K562 (cell line): ENCODE data around the gene ARF5. TPM values are rescaled to one million over a fixed set of nuclear protein-coding genes. Genes with fewer than 3 reads are reported as not detected.

Source experiments
- ATAC-seq: fragments of 200-7000 bp; cut with Tn5 transposase; 3 replicates; pipeline ENCODE4 v1.9.1; 2020; ENCODE audit warnings: moderate library complexity
- BruUV-seq: library from RNA; stranded (reverse); fragments of 400-500 nt; replicated peaks from 2 replicates; lab custom pipeline; 2021; lab: Mats Ljungman, UMichigan
- CTCF ChIA-PET: fragments of 300-600 bp; formaldehyde crosslinking; extraction: SDS; loops from one replicate; lab custom pipeline; 2021; ENCODE audit warnings: low intra/inter-chr PET ratio; lab: Yijun Ruan, JAX
- POLR2A ChIA-PET: fragments of 300-600, 350-650 bp; sonication (Branson Sonifier 250); formaldehyde crosslinking; extraction: SDS; loops from one replicate; lab custom pipeline; 2021; ENCODE audit warnings: antibody characterized with exemption, inconsistent platforms; lab: Yijun Ruan, JAX
- DNase-seq, 4 experiments: peaks; one replicate each; pipeline versions ENCODE4 v3.0.0 to v3.0.0-alpha.2; 2011 to 2018; ENCODE audit warnings: low spot score in 3 of 4, mixed read lengths in 3 of 4; ENCODE audit errors: extremely low read depth in 1 of 4
- FAIRE-seq: peaks from 2 replicates; lab custom pipeline; 2011; peaks lifted over from hg19 to GRCh38; lab: Jason Lieb, UNC
- H2AFZ ChIP-seq: 2 replicates; pipeline ENCODE4 v1.6.0; 2011; ENCODE audit warnings: low read depth, low read length, control low read depth, inconsistent platforms
- H3K27ac ChIP-seq: fragments of 200-600 bp; 3 replicates; pipeline ENCODE4 v1.8.0; 2011; ENCODE audit warnings: low read depth, mild to moderate bottlenecking, control low read depth, inconsistent platforms, low read length, moderate library complexity, mixed read lengths; ENCODE audit errors: extremely low read depth
- H3K27me3 ChIP-seq, 2 experiments: fragments of 300-600 bp in 1 of 2; 2 replicates in 1 of 2; 3 replicates in 1 of 2; pipeline versions ENCODE4 v1.6.0 to v1.8.0; 2011; ENCODE audit warnings: inconsistent platforms in 2 of 2, low read length in 2 of 2, mild to moderate bottlenecking in 1 of 2, mixed read lengths in 1 of 2, moderate library complexity in 1 of 2; ENCODE audit not compliant: control insufficient read depth in 2 of 2, insufficient read depth in 2 of 2
- H3K36me3 ChIP-seq: fragments of 300-600 bp; 3 replicates; pipeline ENCODE4 v1.8.0; 2011; ENCODE audit warnings: mild to moderate bottlenecking, low read length, inconsistent platforms; ENCODE audit not compliant: control insufficient read depth, insufficient read depth
- H3K4me1 ChIP-seq, 2 experiments: fragments of 200-600 bp in 1 of 2; replicated peaks in 1 of 2; 2 replicates in 1 of 2; 3 replicates in 1 of 2; pipeline versions ENCODE4 v1.5.1 to v1.8.0; 2011; ENCODE audit warnings: inconsistent platforms in 2 of 2, low read length in 2 of 2, mild to moderate bottlenecking in 1 of 2, mixed read lengths in 1 of 2, moderate library complexity in 1 of 2; ENCODE audit not compliant: control insufficient read depth in 2 of 2, insufficient read depth in 2 of 2
- H3K4me2 ChIP-seq: 2 replicates; pipeline ENCODE4 v1.6.1; 2011; ENCODE audit warnings: low read length, control low read depth, inconsistent platforms, mixed read lengths; ENCODE audit not compliant: insufficient read depth
- H3K4me3 ChIP-seq: fragments of 200-600 bp; sonication (generic), shearing (Covaris generic); 2 replicates; pipeline ENCODE4 v1.5.1; 2016; ENCODE audit warnings: control low read depth, inconsistent platforms
- H3K79me2 ChIP-seq: fragments of 200-600 bp; 3 replicates; pipeline ENCODE4 v1.8.0; 2011; ENCODE audit warnings: low read length, inconsistent platforms; ENCODE audit not compliant: control insufficient read depth, insufficient read depth
- H3K9ac ChIP-seq, 2 experiments: 2 replicates each; pipeline versions ENCODE4 v1.6.0 to v1.6.1; 2011; ENCODE audit warnings: low read depth in 2 of 2, low read length in 2 of 2, control low read depth in 1 of 2, inconsistent platforms in 1 of 2, mild to moderate bottlenecking in 1 of 2, mixed read lengths in 1 of 2; ENCODE audit not compliant: insufficient read depth in 1 of 2
- H3K9me1 ChIP-seq: one replicate; pipeline ENCODE4 v1.6.0; 2011; ENCODE audit warnings: inconsistent platforms, mild to moderate bottlenecking, low read length, moderate library complexity; ENCODE audit not compliant: control insufficient read depth, insufficient read depth
- H3K9me3 ChIP-seq: replicated peaks from 2 replicates; pipeline ENCODE4 v1.5.1; 2011; ENCODE audit warnings: low read depth, low read length, inconsistent platforms; ENCODE audit not compliant: control insufficient read depth, insufficient read depth
- H4K20me1 ChIP-seq: replicated peaks from 2 replicates; pipeline ENCODE4 v1.6.1; 2011; ENCODE audit warnings: low read length, inconsistent platforms, mixed read lengths; ENCODE audit not compliant: control insufficient read depth, insufficient read depth
- BRD9 ChIP-seq: fragments of 450-650 bp; IDR thresholded peaks from 2 replicates; pipeline ENCODE4 v1.6.1; 2018; ENCODE audit warnings: low read depth; ENCODE audit not compliant: partially characterized antibody
- CTCF ChIP-seq, 3 experiments: IDR thresholded peaks in 2 of 3; conservative IDR thresholded peaks in 1 of 3; 2 replicates each; pipeline ENCODE4 v1.5.1; 2011 to 2012; ENCODE audit warnings: low read length in 3 of 3, mild to moderate bottlenecking in 3 of 3, control low read depth in 2 of 3, improper control_type of control experiment in 1 of 3, inconsistent platforms in 1 of 3, low read depth in 1 of 3, mixed read lengths in 1 of 3, moderate library complexity in 1 of 3; ENCODE audit not compliant: insufficient read depth in 2 of 3
- ZNF444 ChIP-seq: fragments of 250-450 bp; sonication (Bioruptor Pico); IDR thresholded peaks from 2 replicates; pipeline ENCODE4 v1.4.0; 2020; ENCODE audit warnings: mild to moderate bottlenecking, moderate library complexity
- ZNF561 ChIP-seq: fragments of 450-650 bp; formaldehyde crosslinking; conservative IDR thresholded peaks from 2 replicates; pipeline ENCODE4 v1.4.0; 2020; ENCODE audit warnings: mild to moderate bottlenecking, moderate library complexity
- WGBS: fragments of 100-300 bp; shearing (Covaris generic); methylation state at CpG from one replicate; pipeline ENCODE4 v1.1.6; 2016; ENCODE audit warnings: low coverage, mixed read lengths; ENCODE audit not compliant: insufficient coverage; ENCODE audit errors: missing lambda C conversion rate; 5-methylcytosine and 5-hydroxymethylcytosine counted together
- in situ Hi-C: fragments of 300-500 bp; cut with MboI; formaldehyde crosslinking; loops from 4 replicates; pipeline ENCODE4 v1.15.0; 2018; ENCODE audit warnings: inconsistent platforms, mixed read lengths
- intact Hi-C: fragments of 100-400 bp; cut with micrococcal nuclease; formaldehyde crosslinking; loops from 2 replicates; pipeline ENCODE4 v1.14.2; 2022
- polyA plus RNA-seq, 8 experiments: library from polyadenylated mRNA; depleted of rRNA in 4 of 8; stranded (reverse) in 5 of 8; unstranded in 3 of 8; fragments of >200 nt; fragmentation: Nextera tagmentation in 2 of 8; fragmentation: Illumina TruSeq in 1 of 8; extraction: Ambion mirVana in 2 of 8; extraction: Trizol in 1 of 8; gene quantifications; 2 replicates each; pipeline versions ENCODE4 v1.2.1 to v1.2.3, GENCODE V29; 2011 to 2014; ENCODE audit warnings: inconsistent platforms in 1 of 8, missing spikeins in 1 of 8
- total RNA-seq, 7 experiments: library from RNA; depleted of rRNA in 6 of 7; stranded (reverse); fragments of >200 nt in 6 of 7; fragmentation: Illumina TruSeq in 2 of 7; extraction: Trizol in 2 of 7; gene quantifications; 2 replicates each; pipeline versions ENCODE4 v1.2.1 to v1.2.3, GENCODE V29; 2011 to 2021; ENCODE audit warnings: low replicate concordance in 1 of 7

The ARF5 gene
- total and polyA plus RNA-seq, 9 of the 15 experiments (the other 6 are each of a cell fraction or from before 2014, with no cell fraction given), result 8.1 to 290 (median 125) TPM

- POLR2A ChIA-PET, result interaction anchor here (0.6 to 1.0 kb wide), 5 partner anchors 9 to 464 kb away, joined by 3 to 4 read pairs (median 3); partner anchors contain the start of gene SND1
- BruUV-seq, result no TSS peak
Measured at GRCh38 chr7:127628445-127628844, 40.2 kb downstream of the ARF5 start.

More at GRCh38 chr7:127628445-127628844, 40.2 kb downstream of the ARF5 start:
- Histone ChIP-seq H3K9ac (no peak overlapping the region), H3K36me3 (no peaks in the 10 kb centered on the region), H2AFZ (no peak overlapping the region), H3K27ac (no peak overlapping the region), H3K9me3 (no peaks in the 10 kb centered on the region), H3K4me1 (no peaks in the 10 kb centered on the region), H3K4me2 (no peak overlapping the region), H3K9me1 (no peaks in the 10 kb centered on the region), H3K79me2 (no peaks in the 10 kb centered on the region), H4K20me1 (no peaks in the 10 kb centered on the region), H3K27me3 (peaks cover 10 to 18% of the 10 kb centered on the region in 2 experiments), H3K4me3 (no peak overlapping the region)
- ATAC-seq (peak; percentile 81), FAIRE-seq (no peak), DNase-seq (peak in 1 of 4 experiments; percentile 36)
- intact Hi-C loops, result loop anchor here (5.0 kb wide), 1 partner anchor 126 kb away; no protein-coding TSS in a partner anchor
- TF ChIP-seq ZNF444, result no peak
- TF ChIP-seq BRD9, result no peak
- TF ChIP-seq CTCF (IDR thresholded peaks at IDR 0.05 in 2 of 3, conservative IDR thresholded peaks at IDR 0.05 in 1 of 3; ENCODE audit: insufficient read depth in 2 of 3, low read depth in 1 of 3, low read length in 3 of 3), result peak; percentile 33 to 59 (median 56); a peak in 4 of 6 replicates
- TF ChIP-seq ZNF561 (CRISPR knock-in tag), result no peak
- WGBS, result 2% methylated on average over 3 of the region's 3 CpGs
- CTCF ChIA-PET, result interaction anchor here (0.6 to 1.8 kb wide), 2 partner anchors 90 to 581 kb away, joined by 3 to 7 read pairs; no protein-coding TSS in a partner anchor
- in situ Hi-C loops, result no loop called here
